Small intestine (tissue), 7 donors: ENCODE results near the gene S100G. TPM values are rescaled to one million over a fixed set of nuclear protein-coding genes. Genes with fewer than 3 reads are reported as not detected.
A peak's percentile ranks its signal among the peaks of the same experiment; 100 is the strongest.

Experiments
- DNase-seq, 2 donors: peaks; one replicate each; pipeline versions ENCODE4 v3.0.0 to v3.0.0-alpha.2; 2013
- FAIRE-seq: peaks from 2 replicates; lab custom pipeline; 2012; peaks lifted over from hg19 to GRCh38; lab: Jason Lieb, UNC
- H3K27ac ChIP-seq, 3 donors: one replicate each; pipeline ENCODE4 v1.5.1; 2013; ENCODE audit warnings: low read length in 2 of 3, mild to moderate bottlenecking in 2 of 3, control low read depth in 1 of 3, inconsistent platforms in 1 of 3, low read depth in 1 of 3, moderate library complexity in 1 of 3
- H3K27me3 ChIP-seq, 3 donors: one replicate each; pipeline ENCODE4 v1.6.1; 2013; ENCODE audit warnings: low read length in 3 of 3, inconsistent platforms in 1 of 3; ENCODE audit not compliant: control insufficient read depth in 3 of 3, insufficient read depth in 3 of 3
- H3K36me3 ChIP-seq, 3 donors: one replicate each; pipeline ENCODE4 v1.6.1; 2013; ENCODE audit warnings: low read length in 3 of 3, inconsistent platforms in 1 of 3, low read depth in 1 of 3, mild to moderate bottlenecking in 1 of 3, moderate library complexity in 1 of 3; ENCODE audit not compliant: control insufficient read depth in 3 of 3, insufficient read depth in 2 of 3
- H3K4me1 ChIP-seq, 3 donors: one replicate each; pipeline ENCODE4 v1.6.1; 2013; ENCODE audit warnings: low read length in 2 of 3, inconsistent platforms in 1 of 3, low read depth in 1 of 3, mild to moderate bottlenecking in 1 of 3, moderate library complexity in 1 of 3; ENCODE audit not compliant: control insufficient read depth in 3 of 3, insufficient read depth in 2 of 3
- H3K4me3 ChIP-seq, 3 donors: one replicate each; pipeline ENCODE4 v1.5.1; 2013; ENCODE audit warnings: low read length in 3 of 3, control low read depth in 1 of 3, inconsistent platforms in 1 of 3, low read depth in 1 of 3, mild to moderate bottlenecking in 1 of 3, moderate library complexity in 1 of 3
- H3K9me3 ChIP-seq, 2 donors: one replicate each; pipeline ENCODE4 v1.6.1; 2013; ENCODE audit warnings: low read depth in 1 of 2, low read length in 1 of 2; ENCODE audit not compliant: control insufficient read depth in 2 of 2, insufficient read depth in 1 of 2
- WGBS, 3 donors: extraction: QIAGEN DNeasy Blood & Tissue Kit; methylation state at CpG; one replicate each; pipeline ENCODE4 v1.1.7; 2013; 5-methylcytosine and 5-hydroxymethylcytosine counted together
- polyA plus RNA-seq, 4 donors: library from polyadenylated mRNA; stranded (reverse) in 3 of 4; unstranded in 1 of 4; fragments of 200-250 nt in 3 of 4; fragments of 120-200 nt in 1 of 4; gene quantifications; one replicate each; pipeline versions ENCODE4 v1.2.1 to v1.2.3, GENCODE V29; 2013
- donor health status: healthy with polysubstance abuse.
- donor health status: control.
- donor health status: control.
- donor health status: Bipolar disorder and iron deficiency.
- donor health status: healthy.

Gene S100G
- polyA plus RNA-seq, 4 donors: 1.8 to 295 (median 31.9) TPM

GRCh38 chrX:16664626-16665025, 14.7 kb downstream of the S100G start:
- FAIRE-seq (no peak), DNase-seq (no peak)
- no peak overlapping the region for H3K4me3 ChIP-seq
- H3K27ac ChIP-seq: no peak overlapping the region
- no peaks in the 10 kb centered on the region for H3K9me3 ChIP-seq
- H3K36me3 ChIP-seq: peaks cover 0 to 21% (median 2%) of the 10 kb centered on the region in 3 donors
- no peaks in the 10 kb centered on the region for H3K4me1 ChIP-seq
- no peaks in the 10 kb centered on the region for H3K27me3 ChIP-seq
- 80 to 84% (median 82%) methylated on average over 2 of the region's 2 CpGs for WGBS, 3 donors

- peaks cover 0 to 24% (median 2%) of the 10 kb centered on the region in 3 donors for H3K36me3 ChIP-seq
- H3K4me3 ChIP-seq: no peak overlapping the region
- DNase-seq (no peak), FAIRE-seq (no peak)
- no peaks in the 10 kb centered on the region for H3K27me3 ChIP-seq
- WGBS, 3 donors: 45 to 54% (median 53%) methylated on average over 2 of the region's 2 CpGs
- H3K4me1 ChIP-seq: no peaks in the 10 kb centered on the region
- no peaks in the 10 kb centered on the region for H3K9me3 ChIP-seq
- H3K27ac ChIP-seq: no peak overlapping the region
These were observed 15.1 kb downstream of the S100G start for GRCh38 chrX:16665089-16665488.

GRCh38 chrX:16666541-16666940, 16.6 kb downstream of the S100G start:
- 87 to 92% (median 90%) methylated on average over 4 of the region's 4 CpGs for WGBS, 3 donors
- H3K27me3 ChIP-seq: no peaks in the 10 kb centered on the region
- H3K4me3 ChIP-seq: no peak overlapping the region
- no peaks in the 10 kb centered on the region for H3K4me1 ChIP-seq
- no peak overlapping the region for H3K27ac ChIP-seq
- no peaks in the 10 kb centered on the region for H3K9me3 ChIP-seq
- FAIRE-seq (no peak), DNase-seq (no peak)
- H3K36me3 ChIP-seq: peaks cover 0 to 23% (median 2%) of the 10 kb centered on the region in 3 donors

- Histone ChIP-seq H3K4me1 (no peaks in the 10 kb centered on the region), H3K36me3 (peaks cover 0 to 31% (median 2%) of the 10 kb centered on the region in 3 donors), H3K4me3 (no peak overlapping the region), H3K27ac (no peak overlapping the region), H3K27me3 (no peaks in the 10 kb centered on the region), H3K9me3 (no peaks in the 10 kb centered on the region)
- FAIRE-seq (no peak), DNase-seq (peak; percentile 30 to 39)
These were observed 21.0 kb downstream of the S100G start for GRCh38 chrX:16671005-16671404.

- no peak overlapping the region for H3K27ac ChIP-seq
- H3K4me1 ChIP-seq: no peaks in the 10 kb centered on the region
- no peaks in the 10 kb centered on the region for H3K27me3 ChIP-seq
- H3K9me3 ChIP-seq: no peaks in the 10 kb centered on the region
- H3K36me3 ChIP-seq: peaks cover 0 to 33% (median 2%) of the 10 kb centered on the region in 3 donors
- 81 to 87% (median 85%) methylated on average over 9 to 11 of the region's 11 CpGs for WGBS, 3 donors
- no peak for FAIRE-seq
- no peak for DNase-seq
- no peak overlapping the region for H3K4me3 ChIP-seq
These were observed 28.7 kb downstream of the S100G start for GRCh38 chrX:16678689-16679088.

- Histone ChIP-seq H3K4me3 (no peak overlapping the region), H3K27me3 (no peaks in the 10 kb centered on the region), H3K9me3 (no peaks in the 10 kb centered on the region), H3K36me3 (peaks cover 2 to 44% (median 2%) of the 10 kb centered on the region in 3 donors), H3K27ac (no peak overlapping the region), H3K4me1 (no peaks in the 10 kb centered on the region)
- FAIRE-seq (no peak), DNase-seq (no peak)
- 88 to 93% (median 93%) methylated on average over 7 of the region's 7 CpGs for WGBS, 3 donors
These were observed 33.2 kb downstream of the S100G start for GRCh38 chrX:16683007-16683664.

- H3K4me1 ChIP-seq: no peaks in the 10 kb centered on the region
- no peak for DNase-seq
- no peaks in the 10 kb centered on the region for H3K9me3 ChIP-seq
- no peaks in the 10 kb centered on the region for H3K27me3 ChIP-seq
- peaks cover 0 to 37% (median 2%) of the 10 kb centered on the region in 3 donors for H3K36me3 ChIP-seq
- no peak overlapping the region for H3K27ac ChIP-seq
- no peak overlapping the region for H3K4me3 ChIP-seq
- WGBS, 3 donors: 89 to 97% (median 97%) methylated on average over 3 of the region's 3 CpGs
- FAIRE-seq: no peak
These were observed 37.6 kb downstream of the S100G start for GRCh38 chrX:16687514-16687913.

GRCh38 chrX:16695079-16695676, 45.2 kb downstream of the S100G start:
- H3K4me3 ChIP-seq: no peak overlapping the region
- H3K27ac ChIP-seq: no peak overlapping the region
- peak; percentile 25 to 50 for DNase-seq
- FAIRE-seq: no peak
- H3K9me3 ChIP-seq: no peaks in the 10 kb centered on the region
- WGBS, 3 donors: 46 to 59% (median 50%) methylated on average over 10 of the region's 10 CpGs
- H3K27me3 ChIP-seq: no peaks in the 10 kb centered on the region
- H3K36me3 ChIP-seq: peaks cover 0 to 37% (median 0%) of the 10 kb centered on the region in 3 donors
- no peaks in the 10 kb centered on the region for H3K4me1 ChIP-seq
